ENCODE measurements around the gene SUPT4H1.
"Not testable (repeated sequence)": the region's sequence is repeated elsewhere in the genome, so short reads cannot be mapped to it uniquely, and the experiment has no call there.

The SUPT4H1 gene

GRCh38 chr17:58363457-58364185 is 11.6 kb upstream of the SUPT4H1 start:
- no peak for DNase-seq (ENCODE audit: low spot score)

- DNase-seq (ENCODE audit: low spot score): no peak
These were observed 10.5 kb upstream of the SUPT4H1 start for GRCh38 chr17:58362368-58363014.

DNA sequence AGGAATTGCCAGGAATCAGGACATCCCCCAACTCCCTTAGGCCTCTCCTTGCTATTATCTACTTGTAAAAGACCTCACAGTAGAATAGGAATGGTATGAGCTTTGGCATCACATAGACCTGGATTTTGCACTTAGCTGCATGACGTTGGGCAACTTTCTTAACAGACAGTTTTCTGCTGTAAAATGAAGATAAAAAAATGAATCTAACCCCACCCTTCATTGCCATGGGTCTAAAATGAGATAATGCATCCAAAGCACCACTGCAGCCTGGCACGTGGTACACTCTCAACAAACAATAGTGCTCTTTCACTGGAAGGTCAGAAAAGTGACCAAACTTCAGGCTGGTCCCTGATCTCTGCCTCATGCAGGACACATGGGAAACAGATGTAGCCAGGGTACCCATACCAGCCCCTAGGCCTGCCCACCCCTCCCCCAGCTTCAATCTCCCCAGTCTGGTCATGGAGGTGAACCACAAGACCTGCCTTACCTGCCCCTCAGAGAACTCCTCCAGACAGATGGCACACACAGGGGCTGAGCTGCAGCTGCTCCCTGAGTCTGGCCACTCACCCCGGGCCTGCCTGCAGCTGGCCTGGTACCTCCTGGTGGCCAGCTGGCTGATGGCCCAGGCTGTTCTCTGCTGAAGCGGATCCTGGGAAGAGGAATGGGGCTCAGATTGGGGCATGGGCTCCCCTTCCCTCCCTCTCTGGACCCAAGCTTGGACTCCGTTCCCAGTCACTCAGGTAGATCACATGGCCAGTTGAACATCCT is 8.5 kb upstream of the SUPT4H1 start:
- DNase-seq (ENCODE audit: low spot score): no peak

DNA sequence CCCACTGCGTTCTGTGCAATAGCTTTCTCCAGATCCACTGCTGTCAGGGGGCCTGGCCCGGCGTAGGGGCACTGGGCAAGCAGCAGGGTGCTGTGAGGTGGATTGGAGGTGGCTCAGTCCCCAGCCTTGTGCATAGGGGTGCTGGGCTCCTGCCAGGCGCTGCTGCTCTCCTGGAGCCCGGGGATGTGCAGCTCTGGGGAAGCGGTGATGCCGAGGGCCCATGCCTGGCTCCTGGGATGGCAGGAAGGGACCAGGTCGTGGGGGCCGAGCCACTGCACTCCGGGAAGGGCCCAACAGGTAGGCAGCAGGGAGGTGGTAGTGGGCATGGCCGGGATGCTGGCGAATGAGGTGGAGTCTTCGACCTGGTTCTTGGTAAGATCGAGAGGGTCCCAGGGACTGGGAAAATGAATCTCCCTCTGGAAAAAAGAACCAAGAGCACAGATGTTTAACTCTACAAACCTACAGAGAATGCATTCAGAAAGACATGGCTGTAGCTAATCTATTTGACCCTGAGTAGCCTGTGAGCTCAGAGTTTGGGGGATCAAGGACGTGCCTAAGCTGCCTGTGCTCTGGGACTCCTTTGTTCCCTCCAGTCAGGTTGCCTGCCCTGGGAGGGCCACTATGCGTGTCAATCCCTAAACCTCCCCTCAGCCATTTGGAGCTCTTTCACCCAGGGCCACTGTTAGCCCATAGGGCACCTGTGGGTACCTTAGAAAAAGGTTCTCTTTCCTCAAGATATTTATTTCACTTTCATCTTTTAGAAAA is 6.6 kb upstream of the SUPT4H1 start:
- no peak for DNase-seq (ENCODE audit: low spot score)

- no peak for DNase-seq (ENCODE audit: low spot score)
These were observed 5.6 kb upstream of the SUPT4H1 start for GRCh38 chr17:58357312-58358297.

DNA sequence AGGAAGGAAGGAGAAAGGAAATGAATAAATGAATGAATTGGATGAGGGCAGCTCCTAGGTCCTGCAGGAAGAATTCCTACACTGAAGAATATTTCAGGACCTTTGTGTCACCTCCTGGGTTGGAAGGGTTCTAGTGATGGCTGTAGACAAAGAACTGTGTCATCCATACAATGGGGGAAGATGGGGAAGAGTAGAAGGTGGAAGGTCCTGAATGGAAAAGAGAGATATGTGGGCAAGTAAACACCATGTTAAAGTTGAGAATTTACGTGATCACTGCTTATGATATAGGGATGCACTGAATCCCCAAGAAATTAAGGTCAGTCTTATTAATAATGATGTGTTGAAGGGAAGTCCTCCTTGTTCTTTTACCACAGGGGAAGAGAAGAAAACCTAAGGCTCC is 4.2 kb upstream of the SUPT4H1 start:
- no peak for DNase-seq (ENCODE audit: low spot score)

GRCh38 chr17:58354541-58355216 is 2.7 kb upstream of the SUPT4H1 start:
- no peak for DNase-seq (ENCODE audit: low spot score)

DNA sequence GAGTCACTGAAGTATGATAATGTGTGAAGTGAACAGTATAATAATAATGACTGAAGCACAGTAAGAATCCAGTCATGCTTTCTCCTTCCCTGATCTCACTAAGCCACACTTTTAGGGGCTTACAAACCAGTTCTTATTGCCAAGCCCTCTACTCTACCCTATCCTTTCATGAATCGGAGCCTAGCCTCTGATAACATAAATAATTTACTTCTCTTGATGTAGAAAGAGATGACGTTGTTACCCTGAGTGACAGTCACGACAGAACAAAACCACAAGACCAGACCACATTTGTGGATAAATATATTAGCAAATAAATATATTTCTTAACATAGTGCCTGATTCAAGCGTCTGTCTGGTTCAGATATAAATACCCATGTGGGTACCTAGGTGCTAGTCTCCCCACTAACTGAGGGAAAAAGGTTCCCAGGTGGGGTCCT is 1.4 kb upstream of the SUPT4H1 start:
- DNase-seq (ENCODE audit: low spot score): no peak

DNA sequence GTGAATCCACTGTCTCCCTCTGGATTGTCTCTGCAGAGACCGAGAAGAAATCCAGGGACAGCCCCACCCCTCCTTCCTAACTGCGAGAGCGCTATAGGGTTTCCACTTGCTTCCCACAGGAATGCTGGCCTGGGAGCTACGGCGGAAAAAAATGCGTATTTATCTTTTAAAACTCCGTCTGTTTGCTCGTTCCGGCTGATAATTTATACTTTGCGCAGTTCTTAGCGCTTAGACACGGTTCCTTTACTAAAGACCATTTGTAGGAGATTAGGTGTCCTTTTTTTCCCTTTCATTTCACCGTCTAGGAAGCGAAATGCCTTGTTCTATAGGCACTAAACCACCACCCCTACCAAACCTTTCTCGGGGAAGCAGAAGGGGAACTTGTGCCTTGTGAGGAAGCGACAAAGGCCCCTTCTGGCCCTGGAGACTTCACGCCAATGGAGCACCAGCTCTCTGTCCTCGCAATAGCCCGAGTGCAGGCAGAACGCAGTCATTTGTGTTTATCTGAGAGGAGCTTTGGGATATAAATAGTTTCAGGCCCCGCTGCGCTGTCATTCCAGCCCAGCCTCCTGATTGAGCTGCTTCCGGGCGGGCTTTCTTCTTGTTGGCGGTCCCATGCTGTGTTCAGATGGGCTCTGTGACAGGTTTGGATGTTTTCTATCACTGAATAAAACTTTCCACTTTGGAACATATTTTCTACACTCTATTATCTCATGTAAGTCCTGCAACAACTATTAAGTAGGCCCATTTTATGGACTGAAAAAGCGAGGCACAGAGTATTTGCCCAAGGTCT is 791 bp upstream of the SUPT4H1 start:
- peak; percentile 75 for DNase-seq (ENCODE audit: low spot score)

DNA sequence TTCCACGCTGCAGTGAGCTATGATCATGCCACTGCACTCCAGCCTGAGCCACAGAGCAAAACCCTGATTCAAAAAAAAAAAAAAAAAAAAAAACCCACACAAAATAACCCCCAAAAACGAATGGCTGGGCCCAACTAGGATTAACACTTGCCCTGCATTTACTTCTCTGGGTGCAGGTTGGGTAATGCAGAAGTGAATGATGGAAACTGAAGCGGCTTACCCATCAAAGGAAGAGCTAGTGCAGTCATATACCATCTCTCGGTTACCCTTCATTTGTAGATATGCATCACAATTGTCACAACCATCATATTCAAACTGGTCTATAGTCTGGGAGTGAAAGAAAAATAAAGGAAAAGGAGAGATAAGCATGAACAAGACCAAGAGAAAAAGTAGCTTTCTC is 819 bp downstream of the SUPT4H1 start:
- no peak for DNase-seq (ENCODE audit: low spot score)

DNA sequence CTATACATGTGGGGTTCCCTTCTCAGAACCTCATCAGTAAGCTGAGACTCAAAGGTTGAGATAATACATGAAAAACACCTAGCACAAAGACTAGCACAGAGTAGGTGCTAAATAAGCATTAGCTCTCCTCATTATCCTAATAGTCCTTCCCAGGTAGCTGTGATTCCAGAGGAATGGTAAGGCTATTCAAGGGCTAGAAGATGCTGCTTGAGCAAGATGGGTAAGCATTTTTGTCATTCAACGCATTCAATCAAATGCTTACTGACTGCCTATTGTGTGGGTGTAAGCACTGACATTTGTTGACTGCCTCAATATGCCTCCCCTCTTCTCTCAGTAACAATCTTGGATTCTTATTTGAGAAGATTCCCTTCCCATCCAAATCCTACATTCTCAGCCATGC is 4.0 kb downstream of the SUPT4H1 start:
- no peak for DNase-seq (ENCODE audit: low spot score)

GRCh38 chr17:58345500-58345899 is 6.5 kb downstream of the SUPT4H1 start:
- DNase-seq (ENCODE audit: low spot score): no peak

DNA sequence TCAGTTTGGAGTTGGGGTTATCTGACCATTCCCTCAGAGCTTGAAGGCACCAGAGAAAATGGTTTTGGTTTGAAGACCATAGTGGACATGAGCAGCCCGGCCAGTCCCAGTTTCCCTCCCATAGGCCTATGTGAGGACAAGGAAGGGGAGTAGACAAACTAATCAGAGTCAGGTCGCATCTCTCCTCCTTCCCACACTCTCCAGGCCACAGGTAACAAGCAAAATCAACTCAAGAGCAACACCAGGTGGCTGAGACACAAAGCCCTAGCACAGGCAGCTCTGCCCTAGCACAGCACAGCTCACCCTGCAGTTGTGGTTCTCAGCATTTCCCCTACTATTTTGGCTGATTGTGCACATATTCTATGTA is 7.2 kb downstream of the SUPT4H1 start:
- DNase-seq (ENCODE audit: low spot score): no peak

DNA sequence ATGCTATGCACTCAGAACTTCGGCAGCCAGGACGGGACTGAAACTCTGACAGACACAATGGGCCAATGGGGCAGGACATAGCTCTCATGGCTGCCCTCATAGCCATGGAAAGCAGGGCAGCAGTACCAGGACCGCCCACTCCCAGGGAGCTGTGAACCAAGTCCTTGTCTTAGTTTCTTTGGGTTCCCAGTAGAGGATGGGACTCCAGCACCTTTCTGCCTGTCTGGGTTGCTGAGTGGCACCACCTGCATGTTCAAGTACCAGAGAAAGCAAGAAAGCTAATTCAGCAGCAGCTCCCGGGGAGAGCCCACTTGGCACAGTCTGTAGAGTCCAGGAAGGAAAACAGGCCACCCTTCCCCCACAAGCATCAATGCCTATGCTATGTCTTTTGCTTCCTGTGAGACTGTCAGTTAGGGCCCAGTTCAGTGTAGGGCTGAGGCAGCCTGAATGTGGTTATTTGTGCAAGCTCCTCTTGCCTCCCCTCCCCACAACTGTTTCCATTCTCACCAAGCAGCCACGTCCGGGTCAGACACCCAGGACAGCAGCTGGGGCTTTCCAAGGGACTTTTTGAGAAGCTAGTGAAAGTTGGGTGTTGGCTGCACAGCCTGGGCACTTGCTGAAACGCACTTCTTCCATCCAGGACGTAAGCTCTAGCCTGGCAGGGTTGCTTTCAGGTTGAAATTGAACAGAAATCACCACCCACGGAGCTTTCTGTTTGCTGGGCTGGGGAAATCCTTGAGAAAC is 7.8 kb downstream of the SUPT4H1 start:
- DNase-seq (ENCODE audit: low spot score): no peak

- DNase-seq (ENCODE audit: low spot score): no peak
These were observed 8.9 kb downstream of the SUPT4H1 start for GRCh38 chr17:58343131-58343530.

DNA sequence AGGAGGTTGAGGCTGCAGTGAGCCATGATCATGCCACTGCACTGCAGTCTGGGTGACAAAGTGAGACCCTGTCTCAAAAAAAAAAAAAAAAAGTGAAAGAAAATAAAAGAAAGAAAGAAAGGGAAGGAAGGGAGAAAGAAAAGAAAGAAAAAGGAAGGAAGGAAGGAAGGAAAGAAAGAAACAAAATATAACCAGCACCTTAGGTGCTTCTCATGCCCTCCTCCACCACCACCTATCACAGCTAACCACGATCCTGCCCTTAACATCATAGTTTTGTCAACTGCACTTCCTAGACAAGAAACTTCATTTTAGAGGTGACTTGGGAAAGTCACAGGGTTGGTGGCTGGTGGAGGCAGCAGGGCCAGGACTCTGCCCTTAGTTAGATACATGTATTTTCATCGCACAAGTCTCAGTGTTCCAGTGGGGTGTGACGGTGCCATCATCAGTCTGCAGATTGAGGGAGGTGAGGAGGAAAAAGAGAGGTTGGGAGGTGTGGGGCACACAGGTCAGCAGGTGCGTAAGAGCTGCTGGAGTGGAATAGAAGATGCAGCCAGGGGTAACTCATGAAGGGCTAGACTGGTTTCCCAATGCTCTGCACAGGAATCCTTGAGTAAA is 10.0 kb downstream of the SUPT4H1 start:
- DNase-seq (ENCODE audit: low spot score): no peak

GRCh38 chr17:58341136-58341860 is 10.7 kb downstream of the SUPT4H1 start:
- DNase-seq (ENCODE audit: low spot score): not testable (repeated sequence)

DNA sequence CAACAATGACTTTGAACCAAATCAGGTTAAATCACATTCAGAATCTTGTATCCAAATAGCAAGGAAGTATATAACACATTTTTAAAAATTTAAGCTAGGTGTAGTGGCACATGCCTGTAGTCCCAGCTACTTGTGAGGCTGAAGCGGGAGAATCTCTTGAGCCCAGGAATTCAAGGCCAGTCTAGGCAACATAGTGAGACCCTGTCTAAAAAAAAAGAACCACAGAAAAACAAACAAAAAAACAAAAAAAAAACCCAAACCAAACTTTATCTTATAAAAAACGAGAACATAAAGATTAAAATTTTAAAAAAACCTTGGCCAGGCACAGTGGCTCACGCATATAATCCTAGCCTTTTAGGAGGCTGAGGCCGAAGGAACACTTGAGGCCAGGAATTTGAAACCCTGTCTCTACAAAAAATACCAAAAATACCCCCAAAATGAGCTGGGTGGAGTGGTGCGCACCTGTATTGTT is 11.6 kb downstream of the SUPT4H1 start:
- no peak for DNase-seq (ENCODE audit: low spot score)

Data from GM03348 (cell line).